ENCODE measurements around the gene IRF2BP2.

Gene IRF2BP2

GRCh38 chr1:234614081-234614489 is 4.1 kb upstream of the IRF2BP2 start:
- H3K4me3 ChIP-seq (ENCODE audit: low read depth, low read length), result no peak overlapping the region
- no peak for TF ChIP-seq CTCF (IDR thresholded peaks at IDR 0.05; ENCODE audit: insufficient read depth, low read depth, low read length, missing control alignments)
- DNase-seq (ENCODE audit: low read depth), result no peak

- TF ChIP-seq CTCF (IDR thresholded peaks at IDR 0.05; ENCODE audit: insufficient read depth, low read depth, low read length, missing control alignments), result no peak
- peak overlapping the region; percentile 28 for H3K4me3 ChIP-seq (ENCODE audit: low read depth, low read length)
- no peak for DNase-seq (ENCODE audit: low read depth)
Measured at GRCh38 chr1:234613128-234613875, 3.3 kb upstream of the IRF2BP2 start.

GRCh38 chr1:234612352-234613127 is 2.6 kb upstream of the IRF2BP2 start:
- TF ChIP-seq CTCF (IDR thresholded peaks at IDR 0.05; ENCODE audit: insufficient read depth, low read depth, low read length, missing control alignments), result no peak
- H3K4me3 ChIP-seq (ENCODE audit: low read depth, low read length), result peak overlapping the region; percentile 66
- DNase-seq (ENCODE audit: low read depth), result peak; percentile 86

GRCh38 chr1:234611847-234612351 is 1.9 kb upstream of the IRF2BP2 start:
- no peak for TF ChIP-seq CTCF (IDR thresholded peaks at IDR 0.05; ENCODE audit: insufficient read depth, low read depth, low read length, missing control alignments)
- peak overlapping the region; percentile 66 for H3K4me3 ChIP-seq (ENCODE audit: low read depth, low read length)
- peak; percentile 58 for DNase-seq (ENCODE audit: low read depth)

- H3K4me3 ChIP-seq (ENCODE audit: low read depth, low read length), result peak overlapping the region; percentile 66
- peak; percentile 86 for DNase-seq (ENCODE audit: low read depth)
- no peak for TF ChIP-seq CTCF (IDR thresholded peaks at IDR 0.05; ENCODE audit: insufficient read depth, low read depth, low read length, missing control alignments)
Measured at GRCh38 chr1:234611225-234611846, 1.4 kb upstream of the IRF2BP2 start.

- TF ChIP-seq CTCF (IDR thresholded peaks at IDR 0.05; ENCODE audit: insufficient read depth, low read depth, low read length, missing control alignments), result no peak
- peak overlapping the region; percentile 66 for H3K4me3 ChIP-seq (ENCODE audit: low read depth, low read length)
- peak; percentile 94 for DNase-seq (ENCODE audit: low read depth)
Measured at GRCh38 chr1:234610666-234611224, 767 bp upstream of the IRF2BP2 start.
